Measurements from ENCODE around the gene TYW3.

Gene TYW3

DNA sequence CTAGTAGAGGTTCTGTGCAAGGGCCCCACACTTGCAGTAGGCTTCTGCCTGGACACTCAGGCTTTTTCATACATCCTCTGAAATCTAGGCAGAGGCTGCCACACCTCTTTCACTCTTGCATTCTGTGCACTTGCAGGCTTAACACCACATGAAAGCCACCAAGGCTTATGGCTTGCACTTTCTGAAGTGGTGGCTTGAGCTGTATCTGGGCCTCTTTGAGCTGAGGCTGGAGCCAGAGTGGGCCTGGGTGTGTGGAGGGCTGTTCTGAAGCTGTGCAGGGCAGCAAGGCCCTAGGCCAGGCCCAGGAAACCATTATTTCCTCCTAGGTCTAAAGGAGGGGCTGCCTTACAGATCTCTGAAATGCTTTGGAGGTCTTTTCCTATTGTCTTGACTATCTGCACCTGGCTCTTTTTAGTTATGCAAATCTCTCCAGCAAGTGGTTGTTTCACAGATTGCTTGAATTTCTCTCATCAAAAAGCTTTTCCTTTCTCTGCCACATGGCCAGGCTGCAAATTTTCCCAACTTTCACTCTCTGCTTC, 66.2 kb downstream of the TYW3 start:
- no peak for DNase-seq

DNA sequence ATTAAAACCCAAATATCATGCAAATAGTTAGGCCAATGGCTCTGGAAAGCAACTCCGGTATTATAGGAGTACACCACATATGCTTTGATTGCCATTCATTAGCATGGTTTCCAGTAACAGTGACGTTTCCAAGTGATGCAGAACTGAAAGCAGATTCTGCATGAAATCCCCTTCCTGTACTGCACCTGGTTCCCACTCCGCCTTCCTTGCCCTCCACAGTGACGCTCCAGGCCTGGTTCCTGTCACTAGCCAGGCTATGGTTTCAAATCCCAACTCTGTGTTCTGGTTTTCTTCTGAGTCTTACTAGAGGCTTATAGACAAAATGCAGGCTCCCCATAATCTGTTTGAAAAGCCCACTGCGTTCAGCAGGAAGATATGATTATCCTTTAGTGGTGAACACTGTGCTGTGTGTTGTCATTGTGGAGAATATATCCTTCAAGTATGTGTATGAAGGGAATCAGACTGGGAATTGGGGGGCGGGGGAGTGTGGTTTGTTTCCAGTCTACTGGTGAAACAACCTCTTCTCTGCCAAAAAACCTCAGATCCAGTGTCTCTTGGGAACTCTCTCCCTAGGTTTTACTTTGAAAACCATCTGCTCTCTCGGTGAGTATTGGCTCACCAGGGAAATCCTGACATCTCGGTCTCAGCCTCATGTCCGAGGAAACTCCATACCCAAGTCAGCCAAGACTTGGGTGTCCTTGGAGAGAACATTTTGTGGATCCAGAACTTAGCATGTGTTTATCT, 78.7 kb downstream of the TYW3 start:
- DNase-seq: no peak

DNA sequence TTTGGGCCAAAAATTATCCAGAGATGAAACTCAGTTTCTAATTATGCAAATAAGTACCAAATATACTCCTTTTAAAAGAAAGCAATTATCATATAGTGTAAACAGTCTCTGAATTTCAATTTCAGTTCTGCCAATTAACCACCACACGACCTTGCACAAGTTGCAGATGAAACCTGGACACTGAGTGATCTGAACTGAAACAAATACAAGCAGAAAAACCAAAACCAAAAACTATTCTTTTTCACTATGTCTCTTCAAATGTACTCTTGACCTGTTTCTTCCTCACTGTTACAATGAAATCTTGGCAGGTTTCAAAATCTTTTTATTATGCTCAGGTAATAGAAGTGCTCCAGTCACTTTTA, 79.2 kb downstream of the TYW3 start:
- DNase-seq: no peak

Data from stimulated activated CD4-positive, alpha-beta T cell treated with anti-CD3 and anti-CD28 coated beads, Interleukin-2, amount 100 ng/mL, for 24 hours (primary cell).